Adrenal gland (tissue), 5 donors: ENCODE measurements around the gene PRKAG3.

Source experiments
- POLR2A ChIP-seq, 2 donors: fragments of 450-650 bp; IDR thresholded peaks; one replicate each; pipeline ENCODE4 v1.6.1; 2017; ENCODE audit warnings: antibody characterized with exemption in 2 of 2, mild to moderate bottlenecking in 2 of 2, moderate library complexity in 1 of 2
- TF ChIP-seq, protein P1 (sequence below), 6 experiments: fragments of 450-650 bp in 4 of 6; fragments of 200-600 bp in 2 of 6; sonication (generic) in 1 of 6; IDR thresholded peaks; 1 replicate in 5 of 6; 2 replicates in 1 of 6; pipeline versions ENCODE4 v1.5.1 to v1.8.0; 2016 to 2021; ENCODE audit warnings: antibody characterized with exemption in 6 of 6, mild to moderate bottlenecking in 2 of 6, moderate library complexity in 1 of 6
- donor health status: DM: no; HTN: no; CAD: no.

DNA sequence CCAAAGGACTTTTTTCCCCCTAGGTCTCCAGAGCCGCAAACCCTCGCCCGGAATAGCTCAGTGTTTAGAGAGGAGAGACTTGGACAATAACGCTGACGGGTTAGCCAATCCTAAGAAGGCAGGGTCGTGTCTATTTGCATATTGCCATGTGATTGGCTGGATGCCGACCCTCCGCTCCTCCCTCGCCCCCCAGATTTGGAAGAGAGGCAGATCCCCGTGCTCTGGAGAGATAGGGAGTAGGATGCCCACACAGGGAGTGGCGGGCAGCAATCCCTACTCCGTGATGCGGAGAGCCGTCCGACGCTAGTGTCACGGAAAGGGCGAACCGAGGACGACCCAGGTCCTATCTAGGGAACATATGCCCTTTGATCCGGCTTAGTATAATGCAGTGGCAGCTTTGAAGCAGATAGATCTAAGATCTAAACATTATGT lies 29.4 kb upstream of the PRKAG3 start:
- TF ChIP-seq, protein P1, sequence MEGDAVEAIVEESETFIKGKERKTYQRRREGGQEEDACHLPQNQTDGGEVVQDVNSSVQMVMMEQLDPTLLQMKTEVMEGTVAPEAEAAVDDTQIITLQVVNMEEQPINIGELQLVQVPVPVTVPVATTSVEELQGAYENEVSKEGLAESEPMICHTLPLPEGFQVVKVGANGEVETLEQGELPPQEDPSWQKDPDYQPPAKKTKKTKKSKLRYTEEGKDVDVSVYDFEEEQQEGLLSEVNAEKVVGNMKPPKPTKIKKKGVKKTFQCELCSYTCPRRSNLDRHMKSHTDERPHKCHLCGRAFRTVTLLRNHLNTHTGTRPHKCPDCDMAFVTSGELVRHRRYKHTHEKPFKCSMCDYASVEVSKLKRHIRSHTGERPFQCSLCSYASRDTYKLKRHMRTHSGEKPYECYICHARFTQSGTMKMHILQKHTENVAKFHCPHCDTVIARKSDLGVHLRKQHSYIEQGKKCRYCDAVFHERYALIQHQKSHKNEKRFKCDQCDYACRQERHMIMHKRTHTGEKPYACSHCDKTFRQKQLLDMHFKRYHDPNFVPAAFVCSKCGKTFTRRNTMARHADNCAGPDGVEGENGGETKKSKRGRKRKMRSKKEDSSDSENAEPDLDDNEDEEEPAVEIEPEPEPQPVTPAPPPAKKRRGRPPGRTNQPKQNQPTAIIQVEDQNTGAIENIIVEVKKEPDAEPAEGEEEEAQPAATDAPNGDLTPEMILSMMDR (IDR thresholded peaks at IDR 0.05): no peak
- TF ChIP-seq POLR2A (IDR thresholded peaks at IDR 0.05): no peak
